ENCODE results near the gene PRPF8.

- no peak for TF ChIP-seq CTCF (IDR thresholded peaks at IDR 0.05)
- TF ChIP-seq EZH2 (IDR thresholded peaks at IDR 0.05; ENCODE audit: borderline replicate concordance, insufficient read depth, low read depth, low read length, poor library complexity, severe bottlenecking), result no peak
Measured at GRCh38 chr17:1635675-1636465, 48.8 kb downstream of the PRPF8 start.

Data from B cell (primary cell).